Liver (tissue), 9 donors: ENCODE measurements around the gene BSPH1. TPM values are rescaled to one million over a fixed set of nuclear protein-coding genes. Genes with fewer than 3 reads are reported as not detected.

Experiments
- DNase-seq: peaks from one replicate; pipeline ENCODE4 v3.0.0-alpha.2; 2017; ENCODE audit warnings: low spot score
- H3K27ac ChIP-seq, 2 donors: one replicate each; pipeline ENCODE4 v1.7.0; 2013; ENCODE audit warnings: inconsistent platforms in 2 of 2, low read length in 2 of 2, control low read depth in 1 of 2, low read depth in 1 of 2, mild to moderate bottlenecking in 1 of 2
- H3K27me3 ChIP-seq, 4 donors: one replicate each; pipeline versions ENCODE4 v1.6.1 to v1.7.0; 2013; ENCODE audit warnings: low read length in 3 of 4, inconsistent platforms in 1 of 4, mild to moderate bottlenecking in 1 of 4, moderate library complexity in 1 of 4; ENCODE audit not compliant: control insufficient read depth in 4 of 4, insufficient read depth in 4 of 4
- H3K36me3 ChIP-seq, 4 donors: one replicate each; pipeline versions ENCODE4 v1.6.1 to v1.7.0; 2013; ENCODE audit warnings: low read length in 3 of 4, mild to moderate bottlenecking in 3 of 4, low read depth in 1 of 4, moderate library complexity in 1 of 4; ENCODE audit not compliant: control insufficient read depth in 4 of 4, insufficient read depth in 3 of 4
- H3K4me1 ChIP-seq, 4 donors: one replicate each; pipeline versions ENCODE4 v1.6.1 to v1.7.0; 2013; ENCODE audit warnings: low read length in 3 of 4, mild to moderate bottlenecking in 3 of 4, moderate library complexity in 1 of 4; ENCODE audit not compliant: control insufficient read depth in 4 of 4, insufficient read depth in 4 of 4
- H3K4me3 ChIP-seq, 3 donors: one replicate each; pipeline versions ENCODE4 v1.6.1 to v1.7.0; 2013; ENCODE audit warnings: low read length in 3 of 3, control low read depth in 1 of 3, low read depth in 1 of 3, mild to moderate bottlenecking in 1 of 3
- H3K9ac ChIP-seq, 2 donors: one replicate each; pipeline ENCODE4 v1.7.0; 2013; ENCODE audit warnings: low read length in 2 of 2, mild to moderate bottlenecking in 2 of 2, moderate library complexity in 2 of 2, control low read depth in 1 of 2, low read depth in 1 of 2
- H3K9me3 ChIP-seq, 4 donors: one replicate each; pipeline versions ENCODE4 v1.6.1 to v1.7.0; 2013; ENCODE audit warnings: low read length in 3 of 4; ENCODE audit not compliant: control insufficient read depth in 4 of 4
- EGR1 ChIP-seq, 2 donors: IDR thresholded peaks; 2 replicates each; pipeline ENCODE4 v1.6.1; 2016 to 2018; ENCODE audit warnings: antibody characterized with exemption in 2 of 2, low read depth in 2 of 2
- FOXA1 ChIP-seq: IDR thresholded peaks from 2 replicates; pipeline ENCODE4 v1.6.1; 2016; ENCODE audit warnings: antibody characterized with exemption
- FOXA2 ChIP-seq: IDR thresholded peaks from 2 replicates; pipeline ENCODE4 v1.6.1; 2016; ENCODE audit warnings: antibody characterized with exemption
- GABPA ChIP-seq, 2 donors: IDR thresholded peaks in 1 of 2; conservative IDR thresholded peaks in 1 of 2; 2 replicates each; pipeline ENCODE4 v1.6.1; 2016; ENCODE audit warnings: antibody characterized with exemption in 2 of 2, mild to moderate bottlenecking in 1 of 2, moderate library complexity in 1 of 2
- HNF4A ChIP-seq, 2 donors: conservative IDR thresholded peaks; 2 replicates each; pipeline ENCODE4 v1.6.1; 2016; ENCODE audit warnings: antibody characterized with exemption in 2 of 2, mild to moderate bottlenecking in 2 of 2
- HNF4G ChIP-seq: IDR thresholded peaks from 2 replicates; pipeline ENCODE4 v1.6.1; 2016; ENCODE audit warnings: antibody characterized with exemption
- JUND ChIP-seq, 2 donors: IDR thresholded peaks; 2 replicates each; pipeline ENCODE4 v1.6.1; 2016; ENCODE audit warnings: antibody characterized with exemption in 2 of 2
- NR2F2 ChIP-seq: IDR thresholded peaks from 2 replicates; pipeline ENCODE4 v1.6.1; 2016; ENCODE audit warnings: antibody characterized with exemption
- RAD21 ChIP-seq, 2 donors: IDR thresholded peaks; 2 replicates each; pipeline ENCODE4 v1.6.1; 2016; ENCODE audit warnings: antibody characterized with exemption in 2 of 2, mild to moderate bottlenecking in 2 of 2
- RXRA ChIP-seq, 2 donors: IDR thresholded peaks; 2 replicates each; pipeline ENCODE4 v1.6.1; 2017 to 2018; ENCODE audit warnings: antibody characterized with exemption in 2 of 2, mild to moderate bottlenecking in 1 of 2
- SP1 ChIP-seq: IDR thresholded peaks from 2 replicates; pipeline ENCODE4 v1.6.1; 2018; ENCODE audit warnings: antibody characterized with exemption, mild to moderate bottlenecking
- TAF1 ChIP-seq: conservative IDR thresholded peaks from 2 replicates; pipeline ENCODE4 v1.6.1; 2016; ENCODE audit warnings: antibody characterized with exemption, mild to moderate bottlenecking
- YY1 ChIP-seq: IDR thresholded peaks from 2 replicates; pipeline ENCODE4 v1.6.1; 2016; ENCODE audit warnings: antibody characterized with exemption, mild to moderate bottlenecking
- WGBS: extraction: QIAGEN DNeasy Blood & Tissue Kit; methylation state at CpG from one replicate; pipeline ENCODE4 v1.1.7; 2013; 5-methylcytosine and 5-hydroxymethylcytosine counted together
- polyA plus RNA-seq, 2 donors: library from polyadenylated mRNA; stranded (reverse) in 1 of 2; unstranded in 1 of 2; fragments of 200-250 nt in 1 of 2; fragments of >200 nt in 1 of 2; fragmentation: Nextera tagmentation in 1 of 2; extraction: Ambion mirVana in 1 of 2; gene quantifications; one replicate each; pipeline versions ENCODE4 v1.2.1 to v1.2.3, GENCODE V29; 2013 to 2015
- total RNA-seq, 2 donors: library from RNA; depleted of rRNA; stranded (reverse); fragments of >200 nt; gene quantifications; one replicate each; pipeline ENCODE4 v1.2.3, GENCODE V29; 2014
- TF ChIP-seq, protein P1 (sequence below): IDR thresholded peaks from 2 replicates; pipeline ENCODE4 v1.6.1; 2016; ENCODE audit warnings: antibody characterized with exemption
- TF ChIP-seq, protein P2 (sequence below): IDR thresholded peaks from 2 replicates; pipeline ENCODE4 v1.6.1; 2016; ENCODE audit warnings: antibody characterized with exemption, mild to moderate bottlenecking
- TF ChIP-seq, protein P3 (sequence below): IDR thresholded peaks from 2 replicates; pipeline ENCODE4 v1.6.1; 2016; ENCODE audit warnings: antibody characterized with exemption
- TF ChIP-seq, protein P4 (sequence below): IDR thresholded peaks from 2 replicates; pipeline ENCODE4 v1.6.1; 2016; ENCODE audit warnings: antibody characterized with exemption
- TF ChIP-seq, protein P5 (sequence below): fragments of 150-350 bp; IDR thresholded peaks from 2 replicates; pipeline ENCODE4 v1.5.1; 2017; ENCODE audit warnings: improper control_type of control experiment, low read depth, low read length; ENCODE audit not compliant: missing input control
- donor health status: healthy.
- donor health status: healthy.
- donor health status: healthy.
- donor health status: healthy.
- donor health status: healthy.

Gene BSPH1
- total and polyA plus RNA-seq, 4 donors = not detected

DNA sequence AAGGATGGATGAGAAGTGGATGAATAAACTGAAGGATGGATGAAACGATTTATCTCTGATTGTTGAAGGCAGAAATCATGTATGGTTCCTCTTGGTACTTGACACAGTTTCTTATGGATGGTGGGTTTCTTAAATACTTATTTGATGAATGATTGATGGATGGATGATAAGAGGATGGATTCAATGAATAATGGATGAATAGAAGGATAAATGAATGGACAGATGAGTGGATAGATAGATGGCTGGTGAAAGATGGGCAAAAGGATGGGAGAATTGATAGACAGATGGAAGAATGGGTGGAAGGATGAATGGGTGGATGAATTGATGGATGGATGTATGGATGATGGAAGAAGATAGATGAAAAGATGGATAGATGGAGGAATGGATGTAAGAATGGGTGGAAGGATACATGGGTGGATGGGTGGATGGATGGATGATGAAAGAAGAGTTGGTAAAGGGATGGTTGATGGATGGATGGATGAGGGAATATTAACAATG, 4.3 kb upstream of the BSPH1 start:
- no peak overlapping the region for H3K27ac ChIP-seq
- H3K36me3 ChIP-seq = no peaks in the 10 kb centered on the region
- no peak overlapping the region for H3K9ac ChIP-seq
- H3K27me3 ChIP-seq = peaks cover 0 to 5% (median 0%) of the 10 kb centered on the region in 4 donors
- no peak for TF ChIP-seq SP1
- no peak for TF ChIP-seq HNF4A (conservative IDR thresholded peaks at IDR 0.05)
- TF ChIP-seq TAF1 = no peak
- TF ChIP-seq, protein P1, sequence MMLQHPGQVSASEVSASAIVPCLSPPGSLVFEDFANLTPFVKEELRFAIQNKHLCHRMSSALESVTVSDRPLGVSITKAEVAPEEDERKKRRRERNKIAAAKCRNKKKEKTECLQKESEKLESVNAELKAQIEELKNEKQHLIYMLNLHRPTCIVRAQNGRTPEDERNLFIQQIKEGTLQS = no peak
- TF ChIP-seq HNF4G = no peak
- no peak for TF ChIP-seq EGR1 (IDR thresholded peaks at IDR 0.05; ENCODE audit: low read depth in 2 of 2)
- TF ChIP-seq NR2F2 = no peak
- TF ChIP-seq, protein P2, sequence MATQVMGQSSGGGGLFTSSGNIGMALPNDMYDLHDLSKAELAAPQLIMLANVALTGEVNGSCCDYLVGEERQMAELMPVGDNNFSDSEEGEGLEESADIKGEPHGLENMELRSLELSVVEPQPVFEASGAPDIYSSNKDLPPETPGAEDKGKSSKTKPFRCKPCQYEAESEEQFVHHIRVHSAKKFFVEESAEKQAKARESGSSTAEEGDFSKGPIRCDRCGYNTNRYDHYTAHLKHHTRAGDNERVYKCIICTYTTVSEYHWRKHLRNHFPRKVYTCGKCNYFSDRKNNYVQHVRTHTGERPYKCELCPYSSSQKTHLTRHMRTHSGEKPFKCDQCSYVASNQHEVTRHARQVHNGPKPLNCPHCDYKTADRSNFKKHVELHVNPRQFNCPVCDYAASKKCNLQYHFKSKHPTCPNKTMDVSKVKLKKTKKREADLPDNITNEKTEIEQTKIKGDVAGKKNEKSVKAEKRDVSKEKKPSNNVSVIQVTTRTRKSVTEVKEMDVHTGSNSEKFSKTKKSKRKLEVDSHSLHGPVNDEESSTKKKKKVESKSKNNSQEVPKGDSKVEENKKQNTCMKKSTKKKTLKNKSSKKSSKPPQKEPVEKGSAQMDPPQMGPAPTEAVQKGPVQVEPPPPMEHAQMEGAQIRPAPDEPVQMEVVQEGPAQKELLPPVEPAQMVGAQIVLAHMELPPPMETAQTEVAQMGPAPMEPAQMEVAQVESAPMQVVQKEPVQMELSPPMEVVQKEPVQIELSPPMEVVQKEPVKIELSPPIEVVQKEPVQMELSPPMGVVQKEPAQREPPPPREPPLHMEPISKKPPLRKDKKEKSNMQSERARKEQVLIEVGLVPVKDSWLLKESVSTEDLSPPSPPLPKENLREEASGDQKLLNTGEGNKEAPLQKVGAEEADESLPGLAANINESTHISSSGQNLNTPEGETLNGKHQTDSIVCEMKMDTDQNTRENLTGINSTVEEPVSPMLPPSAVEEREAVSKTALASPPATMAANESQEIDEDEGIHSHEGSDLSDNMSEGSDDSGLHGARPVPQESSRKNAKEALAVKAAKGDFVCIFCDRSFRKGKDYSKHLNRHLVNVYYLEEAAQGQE = no peak
- no peak for TF ChIP-seq GABPA (IDR thresholded peaks at IDR 0.05 in 1 of 2, conservative IDR thresholded peaks at IDR 0.05 in 1 of 2)
- TF ChIP-seq YY1 = no peak
- TF ChIP-seq JUND (IDR thresholded peaks at IDR 0.05) = no peak
- TF ChIP-seq RAD21 (IDR thresholded peaks at IDR 0.05) = no peak
- TF ChIP-seq, protein P3, sequence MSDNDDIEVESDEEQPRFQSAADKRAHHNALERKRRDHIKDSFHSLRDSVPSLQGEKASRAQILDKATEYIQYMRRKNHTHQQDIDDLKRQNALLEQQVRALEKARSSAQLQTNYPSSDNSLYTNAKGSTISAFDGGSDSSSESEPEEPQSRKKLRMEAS = no peak
- TF ChIP-seq, protein P4, sequence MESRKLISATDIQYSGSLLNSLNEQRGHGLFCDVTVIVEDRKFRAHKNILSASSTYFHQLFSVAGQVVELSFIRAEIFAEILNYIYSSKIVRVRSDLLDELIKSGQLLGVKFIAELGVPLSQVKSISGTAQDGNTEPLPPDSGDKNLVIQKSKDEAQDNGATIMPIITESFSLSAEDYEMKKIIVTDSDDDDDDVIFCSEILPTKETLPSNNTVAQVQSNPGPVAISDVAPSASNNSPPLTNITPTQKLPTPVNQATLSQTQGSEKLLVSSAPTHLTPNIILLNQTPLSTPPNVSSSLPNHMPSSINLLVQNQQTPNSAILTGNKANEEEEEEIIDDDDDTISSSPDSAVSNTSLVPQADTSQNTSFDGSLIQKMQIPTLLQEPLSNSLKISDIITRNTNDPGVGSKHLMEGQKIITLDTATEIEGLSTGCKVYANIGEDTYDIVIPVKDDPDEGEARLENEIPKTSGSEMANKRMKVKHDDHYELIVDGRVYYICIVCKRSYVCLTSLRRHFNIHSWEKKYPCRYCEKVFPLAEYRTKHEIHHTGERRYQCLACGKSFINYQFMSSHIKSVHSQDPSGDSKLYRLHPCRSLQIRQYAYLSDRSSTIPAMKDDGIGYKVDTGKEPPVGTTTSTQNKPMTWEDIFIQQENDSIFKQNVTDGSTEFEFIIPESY = no peak
- no peak for TF ChIP-seq FOXA2
- TF ChIP-seq, protein P5, sequence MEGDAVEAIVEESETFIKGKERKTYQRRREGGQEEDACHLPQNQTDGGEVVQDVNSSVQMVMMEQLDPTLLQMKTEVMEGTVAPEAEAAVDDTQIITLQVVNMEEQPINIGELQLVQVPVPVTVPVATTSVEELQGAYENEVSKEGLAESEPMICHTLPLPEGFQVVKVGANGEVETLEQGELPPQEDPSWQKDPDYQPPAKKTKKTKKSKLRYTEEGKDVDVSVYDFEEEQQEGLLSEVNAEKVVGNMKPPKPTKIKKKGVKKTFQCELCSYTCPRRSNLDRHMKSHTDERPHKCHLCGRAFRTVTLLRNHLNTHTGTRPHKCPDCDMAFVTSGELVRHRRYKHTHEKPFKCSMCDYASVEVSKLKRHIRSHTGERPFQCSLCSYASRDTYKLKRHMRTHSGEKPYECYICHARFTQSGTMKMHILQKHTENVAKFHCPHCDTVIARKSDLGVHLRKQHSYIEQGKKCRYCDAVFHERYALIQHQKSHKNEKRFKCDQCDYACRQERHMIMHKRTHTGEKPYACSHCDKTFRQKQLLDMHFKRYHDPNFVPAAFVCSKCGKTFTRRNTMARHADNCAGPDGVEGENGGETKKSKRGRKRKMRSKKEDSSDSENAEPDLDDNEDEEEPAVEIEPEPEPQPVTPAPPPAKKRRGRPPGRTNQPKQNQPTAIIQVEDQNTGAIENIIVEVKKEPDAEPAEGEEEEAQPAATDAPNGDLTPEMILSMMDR = no peak
- no peak for TF ChIP-seq FOXA1
- TF ChIP-seq RXRA (IDR thresholded peaks at IDR 0.05) = no peak
- no peak overlapping the region for H3K4me3 ChIP-seq
- no peaks in the 10 kb centered on the region for H3K4me1 ChIP-seq
- H3K9me3 ChIP-seq = no peaks in the 10 kb centered on the region
- no peak for DNase-seq
- WGBS = 48% methylated on average over 1 of the region's 1 CpG
